ENCODE results near the gene SEMA7A. TPM values are rescaled to one million over a fixed set of nuclear protein-coding genes. Genes with fewer than 3 reads are reported as not detected.

The SEMA7A gene
- polyA plus RNA-seq, 1 of the 3 experiments (the other 2 are of a cell fraction): 1.3 TPM

GRCh38 chr15:74381190-74381453, 52.6 kb downstream of the SEMA7A start:
- DNase-seq: no peak
- Histone ChIP-seq H3K4me1 (ENCODE audit: control insufficient read depth in 1 of 2, insufficient read depth in 2 of 2, low read depth in 1 of 2, low read length in 1 of 2) (peaks cover 0 to 11% of the 10 kb centered on the region in 2 experiments; a peak in 1 of 4 replicates), H3K9me2 (no peaks in the 10 kb centered on the region), H3K9me3 (no peaks in the 10 kb centered on the region), H3K27me3 (ENCODE audit: insufficient read depth) (no peaks in the 10 kb centered on the region), H3K9ac (no peak overlapping the region), H3K4me3 (ENCODE audit: low read depth in 2 of 2, low read length in 1 of 2) (no peak overlapping the region), H2AFZ (ENCODE audit: low read depth) (no peak overlapping the region), H3K79me2 (ENCODE audit: insufficient read depth) (no peaks in the 10 kb centered on the region), H3F3A (replicated peaks; ENCODE audit: insufficient read depth) (no peaks in the 10 kb centered on the region), H3K27ac (ENCODE audit: low read depth in 2 of 2, low read length in 1 of 2) (no peak overlapping the region), H3K4me2 (no peak overlapping the region), H3K36me3 (replicated peaks in 1 of 2; ENCODE audit: control insufficient read depth in 1 of 2, insufficient read depth in 2 of 2, low read length in 1 of 2) (no peaks in the 10 kb centered on the region), H4K20me1 (ENCODE audit: insufficient read depth) (no peaks in the 10 kb centered on the region)
- CTCF ChIA-PET: interaction anchor here (0.6 to 23.8 kb wide), 7 partner anchors 8 to 388 kb away, joined by 3 to 779 read pairs (median 11); partner anchors contain the start of genes CYP11A1, SEMA7A and UBL7
- TF ChIP-seq IRF3 (IDR thresholded peaks at IDR 0.05; ENCODE audit: low read depth, low read length): no peak
- TF ChIP-seq CTCF (IDR thresholded peaks at IDR 0.05): no peak
- no peak for TF ChIP-seq RXRA (IDR thresholded peaks at IDR 0.05; ENCODE audit: borderline replicate concordance, low read depth)
- POLR2A ChIA-PET: no interaction called here
- 73% methylated on average over 2 of the region's 2 CpGs for WGBS (ENCODE audit: low lambda C conversion rate)

- Histone ChIP-seq H3K27ac (ENCODE audit: low read depth in 2 of 2, low read length in 1 of 2) (no peak overlapping the region), H4K20me1 (ENCODE audit: insufficient read depth) (no peaks in the 10 kb centered on the region), H3K9ac (no peak overlapping the region), H3F3A (replicated peaks; ENCODE audit: insufficient read depth) (no peaks in the 10 kb centered on the region), H3K36me3 (replicated peaks in 1 of 2; ENCODE audit: control insufficient read depth in 1 of 2, insufficient read depth in 2 of 2, low read length in 1 of 2) (no peaks in the 10 kb centered on the region), H2AFZ (ENCODE audit: low read depth) (no peak overlapping the region), H3K27me3 (ENCODE audit: insufficient read depth) (no peaks in the 10 kb centered on the region), H3K79me2 (ENCODE audit: insufficient read depth) (no peaks in the 10 kb centered on the region), H3K4me1 (ENCODE audit: control insufficient read depth in 1 of 2, insufficient read depth in 2 of 2, low read depth in 1 of 2, low read length in 1 of 2) (peaks cover 0 to 6% of the 10 kb centered on the region in 2 experiments; a peak in 1 of 4 replicates), H3K4me2 (no peak overlapping the region), H3K9me2 (no peaks in the 10 kb centered on the region), H3K4me3 (ENCODE audit: low read depth in 2 of 2, low read length in 1 of 2) (no peak overlapping the region), H3K9me3 (no peaks in the 10 kb centered on the region)
- CTCF ChIA-PET: interaction anchor here (0.6 to 23.8 kb wide), 4 partner anchors 8 to 64 kb away, joined by 3 to 779 read pairs (median 18); partner anchors contain the start of genes CYP11A1, SEMA7A and UBL7
- DNase-seq: no peak
- no peak for TF ChIP-seq RCOR1 (IDR thresholded peaks at IDR 0.05; ENCODE audit: low read length)
- no peak for TF ChIP-seq GABPA (IDR thresholded peaks at IDR 0.05; ENCODE audit: low read depth)
- no peak for TF ChIP-seq NFIC (IDR thresholded peaks at IDR 0.05; ENCODE audit: borderline replicate concordance)
- TF ChIP-seq MEF2A (IDR thresholded peaks at IDR 0.05; ENCODE audit: borderline replicate concordance, low read depth): no peak
- TF ChIP-seq ZBTB33 (IDR thresholded peaks at IDR 0.05; ENCODE audit: borderline replicate concordance, low read depth): no peak
- TF ChIP-seq MAX (IDR thresholded peaks at IDR 0.05; ENCODE audit: low read depth): no peak
- TF ChIP-seq IRF3 (IDR thresholded peaks at IDR 0.05; ENCODE audit: low read depth, low read length): no peak
- TF ChIP-seq RFX5 (IDR thresholded peaks at IDR 0.05; ENCODE audit: low read length): no peak
- no peak for TF ChIP-seq ELF1 (IDR thresholded peaks at IDR 0.05)
- no peak for TF ChIP-seq MXI1 (IDR thresholded peaks at IDR 0.05; ENCODE audit: low read depth, low read length)
- TF ChIP-seq FOSL2 (IDR thresholded peaks at IDR 0.05; ENCODE audit: borderline replicate concordance, low read depth): no peak
- WGBS (ENCODE audit: low lambda C conversion rate): 54% methylated on average over 11 of the region's 12 CpGs
- POLR2A ChIA-PET: no interaction called here
These were observed 53.2 kb downstream of the SEMA7A start for GRCh38 chr15:74380361-74381189.
